ENCODE measurements around the gene ZC3H12A.

DNA sequence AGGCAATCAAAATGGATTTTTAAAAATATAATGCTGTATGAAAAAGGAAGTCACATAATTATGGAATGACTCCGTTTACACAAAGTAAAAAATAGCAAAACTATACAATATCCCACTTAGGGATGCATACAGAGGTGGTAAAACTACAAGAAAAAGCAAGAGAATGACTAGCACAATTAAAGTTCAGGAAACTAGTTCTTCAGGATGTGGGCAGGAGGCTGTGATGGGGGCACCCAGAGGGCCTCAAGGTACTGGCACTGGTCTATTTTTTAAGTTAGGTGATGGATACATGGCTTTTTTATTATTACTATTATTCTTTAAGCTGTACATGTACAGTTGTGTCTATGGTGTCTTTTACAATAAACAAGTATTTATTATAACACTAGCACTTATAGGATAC lies 1.4 kb upstream of the ZC3H12A start:
- TF ChIP-seq ASH2L (IDR thresholded peaks at IDR 0.05; ENCODE audit: borderline replicate concordance, low read depth) (no peak), HDAC6 (IDR thresholded peaks at IDR 0.05; ENCODE audit: unreplicated experiment) (no peak), NFIC (IDR thresholded peaks at IDR 0.05; ENCODE audit: low read depth, low read length) (no peak), ZNF274 (IDR thresholded peaks at IDR 0.05; ENCODE audit: insufficient read depth, insufficient read length) (no peak)
- TF ChIP-seq, protein P1, sequence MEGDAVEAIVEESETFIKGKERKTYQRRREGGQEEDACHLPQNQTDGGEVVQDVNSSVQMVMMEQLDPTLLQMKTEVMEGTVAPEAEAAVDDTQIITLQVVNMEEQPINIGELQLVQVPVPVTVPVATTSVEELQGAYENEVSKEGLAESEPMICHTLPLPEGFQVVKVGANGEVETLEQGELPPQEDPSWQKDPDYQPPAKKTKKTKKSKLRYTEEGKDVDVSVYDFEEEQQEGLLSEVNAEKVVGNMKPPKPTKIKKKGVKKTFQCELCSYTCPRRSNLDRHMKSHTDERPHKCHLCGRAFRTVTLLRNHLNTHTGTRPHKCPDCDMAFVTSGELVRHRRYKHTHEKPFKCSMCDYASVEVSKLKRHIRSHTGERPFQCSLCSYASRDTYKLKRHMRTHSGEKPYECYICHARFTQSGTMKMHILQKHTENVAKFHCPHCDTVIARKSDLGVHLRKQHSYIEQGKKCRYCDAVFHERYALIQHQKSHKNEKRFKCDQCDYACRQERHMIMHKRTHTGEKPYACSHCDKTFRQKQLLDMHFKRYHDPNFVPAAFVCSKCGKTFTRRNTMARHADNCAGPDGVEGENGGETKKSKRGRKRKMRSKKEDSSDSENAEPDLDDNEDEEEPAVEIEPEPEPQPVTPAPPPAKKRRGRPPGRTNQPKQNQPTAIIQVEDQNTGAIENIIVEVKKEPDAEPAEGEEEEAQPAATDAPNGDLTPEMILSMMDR (IDR thresholded peaks at IDR 0.05 in 2 of 3, conservative IDR thresholded peaks at IDR 0.05 in 1 of 3; ENCODE audit: control insufficient read depth in 2 of 3, extremely low read depth in 1 of 3, insufficient read depth in 1 of 3, low read depth in 3 of 3, low read length in 3 of 3) = no peak
- TF ChIP-seq, protein P2, sequence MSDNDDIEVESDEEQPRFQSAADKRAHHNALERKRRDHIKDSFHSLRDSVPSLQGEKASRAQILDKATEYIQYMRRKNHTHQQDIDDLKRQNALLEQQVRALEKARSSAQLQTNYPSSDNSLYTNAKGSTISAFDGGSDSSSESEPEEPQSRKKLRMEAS (IDR thresholded peaks at IDR 0.05; ENCODE audit: low read depth, low read length) = no peak

Measured in GM12878 (cell line).